ENCODE data around the gene CAPN8.

The CAPN8 gene

DNA sequence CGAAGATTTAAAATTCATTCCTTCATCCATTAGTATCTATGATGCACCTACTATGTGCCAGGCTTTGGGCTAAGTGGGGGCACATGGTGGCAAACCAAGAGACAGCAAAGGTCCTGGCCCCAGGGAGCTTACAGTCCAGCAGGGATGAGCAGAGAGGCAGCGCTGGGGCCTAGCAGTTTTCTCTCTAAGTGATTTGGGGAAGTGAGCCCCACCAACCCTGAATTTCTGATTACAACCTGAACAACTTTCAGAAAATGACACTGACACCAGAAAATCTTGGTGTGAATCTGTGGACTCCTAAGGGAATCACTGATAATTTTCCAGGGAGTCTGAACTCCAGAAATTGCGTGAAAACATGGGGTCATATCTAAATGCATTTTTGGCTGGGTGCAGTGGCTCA, 111.5 kb downstream of the CAPN8 start:
- in situ Hi-C loops (cut with MboI; ENCODE audit: low pct_unique_long_range_greater_than_20kb, low sequenced_read_pairs, unreplicated experiment) = no loop called here
- no peak for DNase-seq (ENCODE audit: low spot score)
- TF ChIP-seq, protein P1, sequence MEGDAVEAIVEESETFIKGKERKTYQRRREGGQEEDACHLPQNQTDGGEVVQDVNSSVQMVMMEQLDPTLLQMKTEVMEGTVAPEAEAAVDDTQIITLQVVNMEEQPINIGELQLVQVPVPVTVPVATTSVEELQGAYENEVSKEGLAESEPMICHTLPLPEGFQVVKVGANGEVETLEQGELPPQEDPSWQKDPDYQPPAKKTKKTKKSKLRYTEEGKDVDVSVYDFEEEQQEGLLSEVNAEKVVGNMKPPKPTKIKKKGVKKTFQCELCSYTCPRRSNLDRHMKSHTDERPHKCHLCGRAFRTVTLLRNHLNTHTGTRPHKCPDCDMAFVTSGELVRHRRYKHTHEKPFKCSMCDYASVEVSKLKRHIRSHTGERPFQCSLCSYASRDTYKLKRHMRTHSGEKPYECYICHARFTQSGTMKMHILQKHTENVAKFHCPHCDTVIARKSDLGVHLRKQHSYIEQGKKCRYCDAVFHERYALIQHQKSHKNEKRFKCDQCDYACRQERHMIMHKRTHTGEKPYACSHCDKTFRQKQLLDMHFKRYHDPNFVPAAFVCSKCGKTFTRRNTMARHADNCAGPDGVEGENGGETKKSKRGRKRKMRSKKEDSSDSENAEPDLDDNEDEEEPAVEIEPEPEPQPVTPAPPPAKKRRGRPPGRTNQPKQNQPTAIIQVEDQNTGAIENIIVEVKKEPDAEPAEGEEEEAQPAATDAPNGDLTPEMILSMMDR (IDR thresholded peaks at IDR 0.05; ENCODE audit: extremely low read depth, insufficient read depth, missing control alignments) = no peak

DNA sequence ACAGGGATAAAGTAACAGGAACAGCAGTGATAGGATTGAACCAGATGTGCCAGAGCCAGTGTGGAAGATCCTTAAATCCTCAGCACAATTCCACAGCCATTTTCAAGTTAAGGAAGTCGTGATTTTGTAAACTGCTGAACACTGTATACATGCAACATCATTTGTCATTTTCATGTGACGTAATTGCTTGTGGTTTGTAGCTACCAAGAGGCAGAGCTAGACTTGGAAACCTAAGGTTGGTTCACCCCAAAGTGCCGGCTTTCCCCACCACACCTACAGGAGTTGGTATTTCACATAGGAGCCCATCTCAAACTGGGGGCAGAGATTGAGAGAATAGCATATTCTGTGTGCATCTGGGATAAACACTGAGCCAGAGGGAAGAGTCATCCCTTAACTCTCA, 113.9 kb downstream of the CAPN8 start:
- TF ChIP-seq, protein P1 (IDR thresholded peaks at IDR 0.05; ENCODE audit: extremely low read depth, insufficient read depth, missing control alignments) = no peak
- DNase-seq (ENCODE audit: low spot score) = no peak
- in situ Hi-C loops (cut with MboI; ENCODE audit: low pct_unique_long_range_greater_than_20kb, low sequenced_read_pairs, unreplicated experiment) = no loop called here

DNA sequence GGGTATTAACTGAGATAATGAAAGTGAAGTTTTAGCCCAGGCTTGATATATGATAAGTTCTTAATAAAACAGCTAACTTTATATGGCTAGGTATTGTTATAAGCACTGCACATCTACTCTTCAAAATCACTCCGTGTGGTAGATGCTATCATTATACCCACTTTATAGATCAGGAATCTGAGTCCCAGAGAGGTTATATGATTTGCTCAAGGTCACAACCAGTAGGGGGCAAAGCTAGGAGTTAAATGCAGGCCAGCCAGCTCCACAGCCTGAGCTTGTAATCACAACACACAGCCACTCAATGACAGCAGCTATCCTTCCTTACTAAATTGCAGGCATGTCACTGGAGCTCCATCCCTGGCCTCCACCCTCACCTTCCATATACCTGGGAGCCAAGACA, 115.8 kb downstream of the CAPN8 start:
- in situ Hi-C loops (cut with MboI; ENCODE audit: low pct_unique_long_range_greater_than_20kb, low sequenced_read_pairs, unreplicated experiment) = no loop called here
- DNase-seq (ENCODE audit: low spot score) = no peak
- TF ChIP-seq, protein P1 (IDR thresholded peaks at IDR 0.05; ENCODE audit: extremely low read depth, insufficient read depth, missing control alignments) = no peak

DNA sequence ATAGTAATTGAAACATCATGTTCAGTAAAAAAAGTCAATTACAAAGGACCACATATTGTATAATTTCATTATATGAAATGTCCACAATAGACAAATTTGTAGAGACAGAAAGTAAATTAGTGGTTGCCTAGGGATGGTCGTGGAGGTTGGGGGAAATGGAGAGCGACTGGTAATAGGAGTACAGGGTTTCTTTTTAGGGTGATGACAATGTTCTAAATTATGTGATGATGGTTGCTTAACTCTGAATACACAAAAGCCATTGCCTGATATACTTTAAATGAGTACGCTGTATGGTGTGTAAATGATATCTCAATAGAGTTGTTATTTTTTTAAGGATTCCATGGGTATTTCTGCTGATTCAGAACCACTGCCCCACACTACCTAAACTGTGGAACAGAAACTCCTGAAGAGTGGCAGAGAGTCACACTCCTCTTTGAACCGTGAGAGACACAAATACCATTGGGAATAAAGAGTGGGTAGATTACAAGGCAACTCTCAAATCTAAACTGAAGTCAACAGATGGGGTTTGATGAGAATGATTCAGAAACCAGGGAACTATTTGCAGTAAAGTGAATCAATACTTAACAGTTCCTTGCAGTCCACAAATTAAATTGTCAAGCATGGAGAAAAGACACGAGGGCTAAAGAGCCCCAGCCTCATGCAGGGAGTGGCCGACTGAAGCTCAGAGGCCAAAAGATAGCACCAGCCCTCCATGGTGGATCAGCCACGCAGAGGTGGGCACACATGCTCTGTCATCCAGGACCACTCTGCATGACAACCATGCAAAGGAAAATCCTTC, 118.0 kb downstream of the CAPN8 start:
- in situ Hi-C loops (cut with MboI; ENCODE audit: low pct_unique_long_range_greater_than_20kb, low sequenced_read_pairs, unreplicated experiment) = no loop called here
- no peak for DNase-seq (ENCODE audit: low spot score)
- TF ChIP-seq, protein P1 (IDR thresholded peaks at IDR 0.05; ENCODE audit: extremely low read depth, insufficient read depth, missing control alignments) = no peak

DNA sequence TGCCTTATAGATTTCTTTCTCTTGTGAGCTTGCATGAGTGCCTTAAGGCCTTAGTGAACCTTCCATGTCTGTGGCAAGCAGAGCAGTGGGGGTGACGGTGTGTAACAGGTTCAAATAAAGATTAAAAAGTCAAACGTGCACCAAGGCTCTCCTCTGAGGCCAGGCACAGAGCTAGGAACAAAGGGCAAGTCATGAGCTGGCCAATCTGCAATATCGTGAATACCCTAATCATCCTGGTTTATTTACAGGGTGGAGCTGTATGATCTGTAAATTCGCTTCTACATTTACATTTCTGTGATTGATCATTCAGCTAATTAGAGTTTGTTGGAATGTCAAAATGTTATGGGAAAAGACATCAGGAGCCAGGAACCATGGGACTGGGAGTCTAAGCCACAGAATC, 120.2 kb downstream of the CAPN8 start:
- in situ Hi-C loops (cut with MboI; ENCODE audit: low pct_unique_long_range_greater_than_20kb, low sequenced_read_pairs, unreplicated experiment) = no loop called here
- DNase-seq (ENCODE audit: low spot score) = no peak
- TF ChIP-seq, protein P1 (IDR thresholded peaks at IDR 0.05; ENCODE audit: extremely low read depth, insufficient read depth, missing control alignments) = no peak

DNA sequence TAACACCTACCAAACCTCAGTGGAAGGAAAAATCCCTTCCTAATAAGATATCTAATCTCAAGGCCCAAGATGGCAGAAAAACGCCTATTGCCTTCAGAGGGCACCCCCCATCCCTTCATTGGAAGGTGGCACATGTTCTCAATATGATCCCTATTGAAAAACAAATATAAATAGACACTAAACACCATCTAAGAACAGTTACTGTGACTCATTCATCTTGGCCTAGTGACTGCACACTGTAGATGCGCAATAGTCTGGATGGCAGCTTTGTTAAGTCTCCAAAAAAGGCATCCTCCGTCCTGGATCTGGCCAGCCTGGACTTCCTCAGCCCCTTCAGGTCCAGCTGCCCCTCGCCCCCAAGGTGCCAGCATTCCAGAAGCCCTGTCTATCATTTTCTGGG, 121.9 kb downstream of the CAPN8 start:
- in situ Hi-C loops (cut with MboI; ENCODE audit: low pct_unique_long_range_greater_than_20kb, low sequenced_read_pairs, unreplicated experiment) = no loop called here
- TF ChIP-seq, protein P1 (IDR thresholded peaks at IDR 0.05; ENCODE audit: extremely low read depth, insufficient read depth, missing control alignments) = no peak
- no peak for DNase-seq (ENCODE audit: low spot score)
